ENCODE measurements around the gene ZNF689.

Gene ZNF689

DNA sequence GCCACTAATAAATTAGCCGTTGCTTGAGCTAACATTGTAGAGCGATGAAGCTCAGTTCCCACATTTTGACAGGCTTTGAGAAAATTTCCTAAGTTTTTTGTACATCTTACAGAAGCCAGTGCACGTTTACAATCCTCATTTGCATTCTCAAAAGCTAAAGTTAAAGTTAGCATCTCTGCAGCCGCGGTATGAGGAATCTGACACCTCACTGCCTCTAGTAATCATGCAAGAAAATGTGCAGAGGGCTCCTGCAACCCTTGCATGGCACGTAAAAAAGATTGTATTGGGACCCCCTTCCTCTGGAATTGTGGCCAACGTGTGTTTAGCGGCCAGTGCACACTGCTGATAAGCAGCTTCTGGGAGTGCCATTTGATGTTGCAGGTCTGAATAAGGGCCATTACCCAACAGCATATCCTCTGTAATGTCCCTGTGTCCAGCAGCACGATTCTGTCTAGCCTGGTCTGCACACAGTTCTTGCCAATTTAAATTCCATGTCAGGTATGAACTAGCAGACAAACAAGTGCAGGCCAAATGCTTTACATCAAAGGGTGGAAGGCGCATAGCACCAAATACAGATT lies 12.4 kb upstream of the ZNF689 start:
- no peak overlapping the region for H3K4me3 ChIP-seq (replicated peaks in 1 of 2; ENCODE audit: low read depth in 2 of 2, low read length in 2 of 2)
- TF ChIP-seq, protein P1, sequence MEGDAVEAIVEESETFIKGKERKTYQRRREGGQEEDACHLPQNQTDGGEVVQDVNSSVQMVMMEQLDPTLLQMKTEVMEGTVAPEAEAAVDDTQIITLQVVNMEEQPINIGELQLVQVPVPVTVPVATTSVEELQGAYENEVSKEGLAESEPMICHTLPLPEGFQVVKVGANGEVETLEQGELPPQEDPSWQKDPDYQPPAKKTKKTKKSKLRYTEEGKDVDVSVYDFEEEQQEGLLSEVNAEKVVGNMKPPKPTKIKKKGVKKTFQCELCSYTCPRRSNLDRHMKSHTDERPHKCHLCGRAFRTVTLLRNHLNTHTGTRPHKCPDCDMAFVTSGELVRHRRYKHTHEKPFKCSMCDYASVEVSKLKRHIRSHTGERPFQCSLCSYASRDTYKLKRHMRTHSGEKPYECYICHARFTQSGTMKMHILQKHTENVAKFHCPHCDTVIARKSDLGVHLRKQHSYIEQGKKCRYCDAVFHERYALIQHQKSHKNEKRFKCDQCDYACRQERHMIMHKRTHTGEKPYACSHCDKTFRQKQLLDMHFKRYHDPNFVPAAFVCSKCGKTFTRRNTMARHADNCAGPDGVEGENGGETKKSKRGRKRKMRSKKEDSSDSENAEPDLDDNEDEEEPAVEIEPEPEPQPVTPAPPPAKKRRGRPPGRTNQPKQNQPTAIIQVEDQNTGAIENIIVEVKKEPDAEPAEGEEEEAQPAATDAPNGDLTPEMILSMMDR (IDR thresholded peaks at IDR 0.05; ENCODE audit: low read depth, low read length), result no peak
- DNase-seq (ENCODE audit: low read depth in 2 of 2), result no peak

DNA sequence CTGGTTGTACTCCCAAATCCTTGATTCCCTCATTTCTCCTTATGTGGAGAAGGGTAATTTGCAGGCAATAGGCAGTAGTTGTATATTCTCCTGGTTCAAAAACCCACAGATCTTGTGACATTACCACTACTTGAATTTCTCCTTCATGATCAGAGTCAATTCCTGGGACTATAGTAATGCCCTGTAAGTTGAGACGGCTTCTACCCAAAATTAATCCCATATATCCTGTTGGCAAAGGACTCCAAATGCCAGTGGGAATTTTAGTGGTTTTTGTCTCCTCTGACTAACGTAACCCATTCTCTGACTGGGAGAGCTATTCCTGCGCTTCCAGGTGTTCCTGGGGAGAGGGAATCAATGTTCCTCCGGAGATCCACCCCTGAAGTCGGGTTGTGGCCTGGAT lies 11.6 kb upstream of the ZNF689 start:
- TF ChIP-seq, protein P1 (IDR thresholded peaks at IDR 0.05; ENCODE audit: low read depth, low read length), result no peak
- DNase-seq (ENCODE audit: low read depth in 2 of 2), result no peak
- H3K4me3 ChIP-seq (replicated peaks in 1 of 2; ENCODE audit: low read depth in 2 of 2, low read length in 2 of 2), result no peak overlapping the region

- no peak for DNase-seq (ENCODE audit: low read depth in 2 of 2)
- TF ChIP-seq, protein P1 (IDR thresholded peaks at IDR 0.05; ENCODE audit: low read depth, low read length), result no peak
- H3K4me3 ChIP-seq (replicated peaks in 1 of 2; ENCODE audit: low read depth in 2 of 2, low read length in 2 of 2), result no peak overlapping the region
Observed at GRCh38 chr16:30620169-30620568, 10.0 kb upstream of the ZNF689 start.

DNA sequence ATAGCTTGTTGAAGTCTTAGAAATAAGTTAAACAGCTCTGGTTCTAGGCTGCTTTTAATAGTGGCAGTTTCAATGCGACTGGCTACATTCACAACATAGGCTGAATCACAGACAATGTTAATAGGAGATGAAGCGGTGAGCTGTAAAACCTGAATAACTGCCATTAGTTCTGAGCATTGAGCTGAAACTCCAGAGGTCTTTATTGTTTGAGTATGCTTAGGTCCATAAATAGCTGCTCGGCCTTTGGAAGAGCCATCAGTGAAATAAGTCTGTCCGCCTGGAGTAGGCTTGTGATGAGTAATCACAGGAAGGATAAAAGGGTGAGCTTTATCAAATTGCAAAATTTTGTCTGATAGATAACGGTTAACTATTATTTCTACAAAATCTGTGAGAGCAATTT lies 9.4 kb upstream of the ZNF689 start:
- H3K4me3 ChIP-seq (replicated peaks in 1 of 2; ENCODE audit: low read depth in 2 of 2, low read length in 2 of 2), result no peak overlapping the region
- TF ChIP-seq, protein P1 (IDR thresholded peaks at IDR 0.05; ENCODE audit: low read depth, low read length), result no peak
- no peak for DNase-seq (ENCODE audit: low read depth in 2 of 2)

- DNase-seq (ENCODE audit: low read depth in 2 of 2), result peak in 1 of 2 donors; percentile 34
- TF ChIP-seq, protein P1 (IDR thresholded peaks at IDR 0.05; ENCODE audit: low read depth, low read length), result no peak
Observed at GRCh38 chr16:30619202-30619601, 9.0 kb upstream of the ZNF689 start.

DNA sequence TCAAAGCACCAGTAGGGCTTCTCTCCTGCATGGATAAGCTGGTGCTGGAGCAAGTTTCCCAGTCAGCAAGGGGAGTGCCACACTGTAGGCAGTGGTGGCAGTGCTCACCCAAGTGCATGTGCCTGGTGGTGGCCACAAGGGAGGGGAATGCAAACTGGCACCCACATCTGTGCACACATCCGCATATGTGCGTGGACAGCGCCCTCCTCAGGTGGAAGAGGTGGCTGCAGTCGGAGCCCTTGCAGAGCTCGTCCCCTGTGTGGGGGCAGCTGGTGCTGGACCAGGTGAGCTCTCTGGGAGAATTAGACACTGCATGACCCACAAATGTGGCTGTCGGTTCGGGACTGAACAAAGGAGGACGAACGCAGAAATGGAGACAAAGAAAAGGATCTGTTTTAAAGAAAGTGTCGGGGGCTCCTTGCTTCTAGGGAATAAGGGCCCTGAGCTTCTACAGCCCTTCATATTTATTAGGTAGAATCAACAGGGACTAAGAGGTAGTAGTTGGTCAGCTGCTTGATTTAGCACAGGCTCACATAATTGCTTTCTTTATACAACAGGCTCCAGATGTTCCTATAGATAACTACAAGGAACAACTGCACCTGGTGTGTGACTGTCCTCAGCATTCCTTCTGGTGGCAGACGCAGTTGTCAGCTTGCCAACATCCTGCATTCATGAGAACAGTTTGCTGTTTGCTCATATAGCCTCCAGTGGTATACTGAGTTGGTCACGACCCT lies 5.3 kb upstream of the ZNF689 start:
- TF ChIP-seq, protein P1 (IDR thresholded peaks at IDR 0.05; ENCODE audit: low read depth, low read length), result peak; percentile 63

More at GRCh38 chr16:30619202-30619601, 9.0 kb upstream of the ZNF689 start:
- H3K4me3 ChIP-seq (replicated peaks in 1 of 2; ENCODE audit: low read depth in 2 of 2, low read length in 2 of 2), result no peak overlapping the region

More for the DNA sequence above, 5.3 kb upstream of the ZNF689 start:
- peak; percentile 43 to 50 for DNase-seq (ENCODE audit: low read depth in 2 of 2)
- no peak overlapping the region for H3K4me3 ChIP-seq (replicated peaks in 1 of 2; ENCODE audit: low read depth in 2 of 2, low read length in 2 of 2)

Measured in cardiac fibroblast (primary cell).